GM23248 (cell line): Measurements from ENCODE around the gene UCP2. TPM values are rescaled to one million over a fixed set of nuclear protein-coding genes. Genes with fewer than 3 reads are reported as not detected.

Experiments used
- DNase-seq: peaks from one replicate; pipeline ENCODE4 v3.0.0-alpha.2; 2015
- H2AFZ ChIP-seq: fragments of 200-600 bp; sonication (generic); 2 replicates; pipeline ENCODE4 v1.6.1; 2016; ENCODE audit warnings: antibody characterized with exemption
- H3F3A ChIP-seq: fragments of 200-600 bp; sonication (generic); 2 replicates; pipeline ENCODE4 v1.6.1; 2016; ENCODE audit warnings: mild to moderate bottlenecking, antibody characterized with exemption, mixed run types; ENCODE audit not compliant: insufficient read depth
- H3K27ac ChIP-seq: fragments of 200-600 bp; sonication (generic); 2 replicates; pipeline ENCODE4 v1.5.1; 2016; ENCODE audit warnings: mild to moderate bottlenecking
- H3K27me3 ChIP-seq: fragments of 200-600 bp; sonication (generic); replicated peaks from 2 replicates; pipeline ENCODE4 v1.6.1; 2016; ENCODE audit warnings: mild to moderate bottlenecking; ENCODE audit not compliant: insufficient read depth
- H3K36me3 ChIP-seq: fragments of 200-600 bp; sonication (generic); 2 replicates; pipeline ENCODE4 v1.6.1; 2016; ENCODE audit warnings: low read depth, mild to moderate bottlenecking
- H3K4me1 ChIP-seq: fragments of 200-600 bp; sonication (generic); 2 replicates; pipeline ENCODE4 v1.6.1; 2016; ENCODE audit warnings: mild to moderate bottlenecking; ENCODE audit not compliant: insufficient read depth
- H3K4me2 ChIP-seq: fragments of 200-600 bp; sonication (generic); one replicate; pipeline ENCODE4 v1.6.1; 2016; ENCODE audit warnings: mild to moderate bottlenecking; ENCODE audit not compliant: unreplicated experiment
- H3K4me3 ChIP-seq: fragments of 200-600 bp; sonication (generic); 2 replicates; pipeline ENCODE4 v1.5.1; 2016; ENCODE audit warnings: mild to moderate bottlenecking
- H3K79me2 ChIP-seq: fragments of 200-600 bp; sonication (generic); 2 replicates; pipeline ENCODE4 v1.6.1; 2016; ENCODE audit warnings: mild to moderate bottlenecking; ENCODE audit not compliant: insufficient read depth
- H3K9ac ChIP-seq: fragments of 200-600 bp; sonication (generic); 2 replicates; pipeline ENCODE4 v1.6.1; 2016; ENCODE audit warnings: mild to moderate bottlenecking
- H3K9me2 ChIP-seq: fragments of 200-600 bp; sonication (generic); 2 replicates; pipeline ENCODE4 v1.6.1; 2016; ENCODE audit warnings: mixed run types, mild to moderate bottlenecking, moderate library complexity; ENCODE audit not compliant: insufficient read depth
- H3K9me3 ChIP-seq: fragments of 200-600 bp; sonication (generic); one replicate; pipeline ENCODE4 v1.6.1; 2017; ENCODE audit warnings: low read depth
- H4K20me1 ChIP-seq: fragments of 200-600 bp; sonication (generic); 2 replicates; pipeline ENCODE4 v1.6.0; 2016; ENCODE audit not compliant: insufficient read depth
- EZH2 ChIP-seq: fragments of 200-600 bp; sonication (generic); IDR thresholded peaks from 2 replicates; pipeline ENCODE4 v1.6.1; 2018; ENCODE audit warnings: antibody characterized with exemption, mild to moderate bottlenecking; ENCODE audit not compliant: insufficient read depth, poor library complexity, severe bottlenecking
- EZH2phosphoT487 ChIP-seq: fragments of 200-600 bp; sonication (generic); IDR thresholded peaks from 2 replicates; pipeline ENCODE4 v1.6.1; 2018; ENCODE audit warnings: antibody characterized with exemption, moderate library complexity, mild to moderate bottlenecking, low read depth; ENCODE audit not compliant: insufficient read depth
- WGBS, 2 experiments: methylation state at CpG; one replicate each; pipeline ENCODE4 v1.1.6; 2015 to 2017; ENCODE audit warnings: low lambda C conversion rate in 2 of 2, low coverage in 1 of 2; ENCODE audit errors: missing lambda C conversion rate in 2 of 2; 5-methylcytosine and 5-hydroxymethylcytosine counted together
- in situ Hi-C: fragments of 300-500 bp; cut with MboI; formaldehyde crosslinking; loops from 2 replicates; pipeline ENCODE4 v1.15.0; 2020
- polyA plus RNA-seq: library from polyadenylated mRNA; unstranded; fragments of >200 nt; fragmentation: Nextera tagmentation; extraction: Ambion mirVana; gene quantifications from 2 replicates; pipeline ENCODE4 v1.2.1, GENCODE V29; 2016
- total RNA-seq: library from RNA; depleted of rRNA; stranded (reverse); fragments of >200 nt; shearing (Covaris generic); gene quantifications from 2 replicates; pipeline ENCODE4 v1.2.3, GENCODE V29; 2014

Gene UCP2
- total and polyA plus RNA-seq, 2 experiments from 2014 or later = 2.0 TPM; not detected in 1

- H3K9ac ChIP-seq = no peak overlapping the region
- H3K79me2 ChIP-seq = no peaks in the 10 kb centered on the region
- H3K27me3 ChIP-seq = no peaks in the 10 kb centered on the region
- no peak for DNase-seq
- H3K9me3 ChIP-seq = no peaks in the 10 kb centered on the region
- WGBS, 2 experiments = 67 to 79% methylated on average over 6 to 7 of the region's 7 CpGs
- in situ Hi-C loops = no loop called here
- H3K36me3 ChIP-seq = no peaks in the 10 kb centered on the region
- no peak overlapping the region for H3K27ac ChIP-seq
- H3K4me1 ChIP-seq = no peaks in the 10 kb centered on the region
- no peak for TF ChIP-seq EZH2phosphoT487
- no peak for TF ChIP-seq EZH2
- no peaks in the 10 kb centered on the region for H3K9me2 ChIP-seq
- H3K4me2 ChIP-seq = no peak overlapping the region
- no peak overlapping the region for H3K4me3 ChIP-seq
- no peaks in the 10 kb centered on the region for H3F3A ChIP-seq
- H4K20me1 ChIP-seq = no peaks in the 10 kb centered on the region
- H2AFZ ChIP-seq = no peak overlapping the region
Observed at GRCh38 chr11:74001822-74002286, 19.2 kb upstream of the UCP2 start.

DNA sequence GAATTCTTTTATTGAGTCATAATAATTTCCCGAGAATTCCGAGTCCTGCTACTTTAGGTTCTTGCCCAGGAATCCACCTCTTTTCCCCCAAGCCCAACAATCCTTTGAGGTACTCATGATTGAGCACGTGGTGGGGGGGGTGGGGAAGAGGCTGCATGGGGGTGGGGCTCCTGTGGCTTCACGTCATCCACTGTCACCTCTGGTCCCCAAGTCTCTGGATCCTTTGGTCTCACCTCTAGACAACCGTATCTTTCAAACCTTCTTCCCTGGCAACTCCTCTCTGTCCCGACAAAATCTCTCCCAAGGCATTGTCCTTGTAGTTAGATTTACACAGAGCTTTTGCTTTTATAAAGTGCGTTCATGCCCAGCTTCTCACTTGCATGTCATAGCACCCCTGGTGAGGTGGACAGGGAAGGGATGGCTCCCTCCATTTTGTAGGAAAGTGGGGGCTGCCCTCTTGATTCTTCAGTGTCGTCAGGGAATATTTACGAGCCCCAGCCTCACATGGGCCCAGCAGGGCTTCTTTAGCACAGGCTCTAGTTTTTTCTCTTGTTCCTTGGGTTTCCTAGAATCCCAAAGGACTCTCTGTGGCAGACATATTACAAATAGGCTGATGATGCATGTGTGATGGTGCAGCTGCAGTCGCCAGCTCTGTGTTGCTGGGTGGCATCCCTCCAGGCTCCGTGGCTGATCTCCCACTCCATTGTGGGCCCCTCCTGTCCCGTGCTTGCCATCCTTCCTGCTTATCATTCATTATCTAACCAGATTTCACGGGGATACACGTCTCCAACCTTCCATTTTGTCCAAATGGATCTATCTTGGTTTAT lies 17.9 kb upstream of the UCP2 start:
- H3K9me2 ChIP-seq = no peaks in the 10 kb centered on the region
- WGBS, 2 experiments = 77% methylated on average over 14 of the region's 14 CpGs
- H3K9ac ChIP-seq = no peak overlapping the region

DNA sequence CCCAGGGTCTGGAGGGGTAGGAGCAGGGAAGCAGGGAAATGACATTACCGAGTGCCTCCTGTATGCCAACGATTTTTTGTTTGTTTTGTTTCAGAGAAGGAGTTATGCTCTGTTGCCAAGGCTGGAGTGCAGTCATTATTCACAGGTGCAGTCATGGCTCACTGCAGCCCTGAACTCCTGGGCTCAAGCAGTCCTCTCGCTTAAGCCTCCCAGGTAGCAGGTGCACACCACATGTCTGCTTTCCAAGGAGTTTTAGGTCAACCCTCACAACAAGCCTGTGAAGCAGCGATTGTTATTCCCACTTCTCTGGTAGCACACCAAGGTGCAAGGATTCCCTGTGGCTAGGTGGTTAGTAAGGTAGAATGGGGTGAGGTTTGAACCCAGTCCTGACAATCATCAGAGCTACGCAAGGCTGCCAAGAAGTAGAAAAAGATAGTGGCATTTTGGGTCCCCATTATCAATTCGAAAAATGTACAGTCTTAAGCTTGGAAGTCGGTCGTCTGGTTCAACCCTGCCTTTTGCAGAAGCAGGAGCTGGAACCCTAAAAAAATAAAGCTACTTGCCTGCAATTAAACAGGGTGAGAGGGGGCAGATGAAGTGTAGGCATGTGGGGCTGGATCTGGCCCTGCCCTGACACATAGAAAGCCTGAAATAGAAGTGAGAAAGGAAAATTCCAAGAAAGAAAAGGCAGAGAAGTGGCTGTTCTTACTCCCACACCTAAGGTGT lies 17.1 kb upstream of the UCP2 start:
- Histone ChIP-seq H3K79me2 (no peaks in the 10 kb centered on the region), H3K9me3 (no peaks in the 10 kb centered on the region), H3K9me2 (no peaks in the 10 kb centered on the region), H3K4me2 (no peak overlapping the region), H3F3A (no peaks in the 10 kb centered on the region), H3K27me3 (no peaks in the 10 kb centered on the region), H3K4me3 (no peak overlapping the region), H3K9ac (no peak overlapping the region), H4K20me1 (no peaks in the 10 kb centered on the region), H3K36me3 (no peaks in the 10 kb centered on the region), H2AFZ (no peak overlapping the region), H3K27ac (no peak overlapping the region), H3K4me1 (no peaks in the 10 kb centered on the region)
- TF ChIP-seq EZH2phosphoT487 = no peak
- no peak for TF ChIP-seq EZH2
- 74 to 77% methylated on average over 8 of the region's 8 CpGs for WGBS, 2 experiments
- in situ Hi-C loops = no loop called here
- DNase-seq = no peak

More for the DNA sequence above, 17.9 kb upstream of the UCP2 start:
- H2AFZ ChIP-seq = no peak overlapping the region
- H4K20me1 ChIP-seq = no peaks in the 10 kb centered on the region
- H3K9me3 ChIP-seq = no peaks in the 10 kb centered on the region
- TF ChIP-seq EZH2 = no peak
- no peak for TF ChIP-seq EZH2phosphoT487
- H3K27ac ChIP-seq = no peak overlapping the region
- H3K4me2 ChIP-seq = no peak overlapping the region
- H3K36me3 ChIP-seq = no peaks in the 10 kb centered on the region
- H3K4me3 ChIP-seq = no peak overlapping the region
- H3K79me2 ChIP-seq = no peaks in the 10 kb centered on the region
- no peaks in the 10 kb centered on the region for H3F3A ChIP-seq
- no peak for DNase-seq
- no peaks in the 10 kb centered on the region for H3K27me3 ChIP-seq
- in situ Hi-C loops = no loop called here
- H3K4me1 ChIP-seq = no peaks in the 10 kb centered on the region

GRCh38 chr11:73998846-73999575 lies 16.4 kb upstream of the UCP2 start:
- Histone ChIP-seq H3K9me3 (no peaks in the 10 kb centered on the region), H3K9ac (no peak overlapping the region), H3K4me1 (no peaks in the 10 kb centered on the region), H3K36me3 (no peaks in the 10 kb centered on the region), H3F3A (no peaks in the 10 kb centered on the region), H2AFZ (no peak overlapping the region), H3K4me2 (no peak overlapping the region), H4K20me1 (no peaks in the 10 kb centered on the region), H3K79me2 (no peaks in the 10 kb centered on the region), H3K27ac (no peak overlapping the region), H3K9me2 (no peaks in the 10 kb centered on the region), H3K27me3 (no peaks in the 10 kb centered on the region), H3K4me3 (no peak overlapping the region)
- WGBS, 2 experiments = 94% methylated on average over 13 of the region's 13 CpGs
- in situ Hi-C loops = no loop called here
- TF ChIP-seq EZH2 (no peak), EZH2phosphoT487 (no peak)
- no peak for DNase-seq
